Fibroblast of peridontal ligament (primary cell): ENCODE measurements around the gene SGPL1.

Experiments used
- DNase-seq: peaks from one replicate; pipeline ENCODE4 v3.0.0-alpha.2; 2010; ENCODE audit errors: extremely low read depth

The SGPL1 gene

DNA sequence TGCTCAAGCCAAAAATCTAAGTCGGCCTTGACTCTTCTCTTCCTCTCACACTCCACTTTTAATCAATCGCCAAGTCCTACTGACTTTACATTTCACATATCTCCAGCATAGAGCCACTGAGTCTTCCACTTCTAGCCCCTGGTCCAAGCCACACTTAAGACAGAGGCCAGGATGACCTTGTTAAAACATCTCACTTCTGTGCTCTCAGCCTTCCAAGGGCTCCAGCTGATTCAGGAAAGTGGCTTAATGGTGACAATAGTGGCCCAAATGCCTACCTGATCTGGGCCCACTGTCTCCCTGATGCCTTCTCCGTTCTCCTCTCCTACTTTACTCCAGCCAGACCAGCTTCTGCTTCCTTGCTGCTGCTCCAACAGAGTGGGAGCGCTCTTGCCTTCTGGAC lies 35.0 kb upstream of the SGPL1 start:
- no peak for DNase-seq

DNA sequence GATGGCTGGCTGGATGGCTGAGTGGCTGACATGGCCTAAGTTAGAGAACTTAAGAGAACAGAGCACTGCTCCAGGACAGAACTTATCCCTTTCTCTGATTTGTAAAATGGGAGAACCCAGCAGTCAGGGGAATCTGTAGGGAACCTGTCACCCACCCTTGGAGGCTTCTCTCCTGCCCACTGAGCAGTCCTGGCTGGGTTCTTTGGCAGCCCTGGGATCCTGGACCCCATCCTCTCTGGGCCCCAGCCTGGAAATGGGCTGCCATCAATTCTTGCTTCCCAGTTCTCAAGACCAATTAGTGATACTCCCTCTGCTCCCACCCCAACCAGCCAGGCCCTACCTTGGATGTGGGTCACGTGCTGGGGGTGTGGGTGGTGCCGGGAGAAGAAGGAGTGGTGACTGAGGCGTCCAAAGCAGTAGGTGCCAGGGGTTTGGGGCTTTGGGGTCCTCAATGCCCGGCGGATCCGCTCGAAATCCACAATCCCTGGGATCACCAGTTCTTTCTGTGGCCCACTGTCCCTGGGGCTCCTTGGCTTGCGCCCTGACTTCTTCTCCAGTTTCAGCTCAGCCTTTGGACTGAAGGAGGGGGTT lies 34.2 kb upstream of the SGPL1 start:
- DNase-seq, result no peak

DNA sequence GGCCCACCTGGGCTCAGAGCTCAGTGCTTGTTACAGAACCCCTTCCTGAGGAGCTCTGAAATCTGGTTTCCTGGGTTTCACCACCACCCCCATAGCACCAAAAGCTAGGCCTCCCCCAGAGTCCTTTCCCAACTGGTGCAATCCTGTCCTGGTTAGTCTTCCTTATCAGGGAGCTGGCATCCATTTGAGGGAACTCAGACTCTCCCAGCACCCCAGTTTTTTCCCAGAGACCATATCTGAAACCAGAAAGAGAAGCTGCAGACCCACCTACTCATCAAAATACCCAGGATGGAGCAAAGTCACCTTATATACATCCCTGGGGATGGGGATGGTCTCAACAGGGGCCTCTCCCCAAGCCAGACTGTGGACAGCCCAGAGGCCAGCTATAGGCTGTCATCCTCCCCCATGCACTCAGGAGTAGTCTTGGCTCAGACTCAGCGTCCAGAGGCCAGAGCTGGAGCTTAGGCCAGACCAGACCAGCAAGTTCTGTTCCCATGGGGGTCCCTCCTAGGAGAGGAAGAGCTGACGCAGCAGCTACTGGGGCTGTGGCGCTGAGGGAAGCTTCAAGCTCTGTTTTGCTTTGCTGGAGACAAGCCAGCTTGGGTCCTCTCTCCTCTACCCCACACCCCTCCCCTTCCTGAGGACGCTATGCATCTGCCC lies 33.5 kb upstream of the SGPL1 start:
- DNase-seq, result no peak

DNA sequence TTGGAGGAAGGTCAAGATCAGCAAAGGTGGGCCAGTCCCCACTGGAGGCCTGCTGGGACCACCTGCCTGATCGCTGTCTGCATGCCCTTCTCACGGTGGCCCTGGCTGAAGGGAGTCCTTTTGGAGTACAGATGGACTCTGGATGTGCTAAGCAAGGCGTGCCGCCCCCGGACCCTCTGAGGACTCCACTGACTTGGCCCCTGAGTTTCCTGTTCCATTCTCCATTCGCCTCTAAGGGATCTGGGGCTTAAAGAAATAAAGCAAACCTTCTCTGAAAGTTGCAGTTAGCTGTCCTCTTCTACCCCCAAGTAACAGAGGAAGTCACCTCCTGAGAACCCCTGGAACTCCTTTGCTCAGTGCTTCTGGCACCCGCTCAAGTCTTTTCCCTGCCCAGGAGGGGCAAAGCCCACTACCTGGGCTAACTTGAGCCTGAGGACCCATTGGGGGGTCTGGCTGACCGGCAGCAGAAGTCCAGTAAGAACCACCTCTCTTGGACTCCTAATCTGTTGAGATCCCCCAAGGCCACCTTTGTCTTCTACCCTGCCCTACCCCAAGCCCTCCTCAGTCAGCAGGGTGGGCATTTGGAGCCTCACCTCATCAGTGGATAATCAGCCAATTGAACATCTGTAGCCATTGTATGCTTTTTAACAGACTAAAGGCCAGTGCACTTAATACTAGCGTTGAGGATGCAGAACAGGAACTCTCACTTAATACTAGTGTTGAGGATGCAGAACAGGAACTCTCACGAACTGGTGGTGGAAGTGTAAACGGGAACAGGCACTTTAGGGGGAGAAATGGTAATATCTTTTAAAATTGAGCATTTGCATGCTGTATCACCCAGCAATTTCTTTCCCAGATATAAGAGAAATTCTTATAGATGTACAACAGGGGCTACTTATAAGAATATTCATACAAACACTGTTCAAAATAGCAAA lies 32.7 kb upstream of the SGPL1 start:
- no peak for DNase-seq

DNA sequence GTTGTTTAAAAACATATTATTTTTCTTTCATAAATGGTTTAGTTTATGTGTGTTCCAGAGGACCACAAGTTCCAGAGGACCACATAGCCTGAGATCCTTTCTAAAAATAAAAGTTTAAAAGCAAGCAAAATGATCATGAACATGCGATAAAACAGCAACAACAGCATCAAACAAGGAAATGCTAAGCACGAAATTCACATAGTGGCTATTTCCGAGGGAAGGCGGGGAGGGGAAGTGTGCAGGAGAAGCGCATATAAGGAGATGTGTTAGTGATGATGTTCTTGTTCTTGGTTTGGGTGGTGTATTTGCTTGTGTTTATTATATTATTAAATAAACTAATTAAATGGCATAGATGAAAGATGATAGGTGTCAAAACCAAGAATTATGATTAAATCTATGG lies 31.7 kb upstream of the SGPL1 start:
- no peak for DNase-seq

GRCh38 chr10:70784471-70784870 lies 31.3 kb upstream of the SGPL1 start:
- no peak for DNase-seq

DNA sequence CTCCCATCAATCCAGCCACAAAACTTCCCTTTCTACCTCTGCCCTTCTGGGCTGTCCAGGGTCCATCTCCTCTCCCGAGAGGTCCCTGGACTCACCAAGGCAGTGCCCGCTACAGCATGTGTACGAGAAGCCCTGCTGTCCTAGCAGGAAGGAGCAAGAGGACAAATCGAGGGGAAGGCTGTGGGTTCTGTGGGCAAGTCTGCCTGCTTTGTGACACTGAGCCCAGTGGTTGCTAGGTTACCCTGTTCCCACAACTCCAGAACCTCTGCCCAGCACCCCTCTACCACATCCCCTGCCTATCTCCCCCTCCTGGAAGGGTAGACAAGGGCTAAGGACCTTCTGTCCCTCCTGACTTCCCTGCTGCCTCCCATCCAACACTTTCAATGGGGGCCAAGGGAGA lies 30.6 kb upstream of the SGPL1 start, which contains the start of gene TBATA:
TSS of gene TBATA (minus strand) at position 188 of the 400 bp plus-strand sequence. CDS start 1,998 bp downstream, outside the sequence.
- DNase-seq, result no peak

DNA sequence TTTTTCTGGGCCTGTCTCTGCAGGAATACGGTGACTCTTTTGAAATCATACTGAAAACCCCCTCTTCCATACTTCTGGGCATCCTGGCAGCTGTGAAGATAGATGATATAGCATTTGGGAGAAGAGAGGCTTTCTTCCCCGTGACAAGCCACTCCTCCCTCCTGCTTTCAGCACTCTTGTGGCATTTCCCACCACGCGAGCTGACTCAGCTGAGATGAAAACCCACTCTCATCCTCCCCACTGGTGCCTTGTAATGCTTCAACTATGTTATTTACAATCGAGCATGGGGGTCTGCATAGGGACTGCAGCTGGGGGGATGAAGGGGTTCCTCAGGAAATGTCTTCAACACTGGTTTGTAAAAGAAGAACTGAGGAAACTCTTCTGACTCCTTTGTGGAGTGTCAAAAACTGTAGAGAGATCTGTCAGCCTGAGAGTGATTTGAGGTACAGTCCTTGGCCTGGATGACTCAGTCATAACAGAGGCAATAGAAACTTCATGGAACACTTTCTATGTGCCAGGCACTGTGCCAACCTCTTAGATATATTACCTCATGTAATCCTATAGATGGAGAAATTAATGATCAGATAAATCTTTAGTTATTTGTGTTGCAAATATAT lies 28.8 kb upstream of the SGPL1 start:
- DNase-seq, result peak; percentile 51

- DNase-seq, result no peak
Observed at GRCh38 chr10:70791386-70792039, 24.2 kb upstream of the SGPL1 start.

GRCh38 chr10:70795613-70796012 lies 20.1 kb upstream of the SGPL1 start:
- no peak for DNase-seq

DNA sequence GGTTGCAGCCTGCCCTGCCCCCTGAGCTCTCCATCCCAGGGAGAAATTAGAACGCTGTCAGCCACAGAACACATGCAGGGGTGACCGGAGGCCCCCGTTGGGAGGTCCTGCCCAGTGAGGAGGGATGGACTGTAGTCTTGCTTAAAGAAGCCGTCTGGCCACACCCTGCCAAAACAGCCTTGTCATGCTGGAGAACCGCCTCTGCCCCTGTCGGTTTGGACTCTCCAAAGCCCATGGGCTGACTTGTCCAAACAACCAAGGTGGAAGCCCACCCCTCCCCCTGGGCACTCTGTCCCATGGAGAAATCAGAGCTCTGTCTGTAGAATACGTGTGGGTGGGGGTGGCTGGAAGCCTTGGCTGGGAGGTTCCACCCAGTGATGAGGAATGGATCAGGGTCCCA lies 17.9 kb upstream of the SGPL1 start:
- no peak for DNase-seq

DNA sequence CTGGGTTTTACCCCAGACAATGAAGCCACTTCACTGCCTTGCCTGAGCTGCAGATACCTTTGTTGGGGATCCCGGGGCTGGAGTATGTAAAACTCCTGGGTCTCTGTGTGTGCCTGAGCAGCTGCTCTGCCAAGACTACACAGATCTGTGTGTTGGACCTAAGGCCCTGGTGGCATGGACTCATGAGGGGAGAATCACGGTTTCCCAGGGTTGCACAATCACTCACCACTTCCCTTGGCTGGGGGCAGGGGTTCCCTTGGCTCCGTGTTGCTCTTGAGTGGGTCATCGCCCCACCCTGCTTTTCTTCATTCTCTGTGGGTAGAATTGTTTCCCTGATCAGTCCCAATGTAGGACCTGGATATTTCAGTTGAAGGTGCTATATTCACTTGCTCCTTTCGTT lies 16.6 kb upstream of the SGPL1 start:
- DNase-seq, result no peak

GRCh38 chr10:70801854-70802253 lies 13.9 kb upstream of the SGPL1 start:
- no peak for DNase-seq

DNA sequence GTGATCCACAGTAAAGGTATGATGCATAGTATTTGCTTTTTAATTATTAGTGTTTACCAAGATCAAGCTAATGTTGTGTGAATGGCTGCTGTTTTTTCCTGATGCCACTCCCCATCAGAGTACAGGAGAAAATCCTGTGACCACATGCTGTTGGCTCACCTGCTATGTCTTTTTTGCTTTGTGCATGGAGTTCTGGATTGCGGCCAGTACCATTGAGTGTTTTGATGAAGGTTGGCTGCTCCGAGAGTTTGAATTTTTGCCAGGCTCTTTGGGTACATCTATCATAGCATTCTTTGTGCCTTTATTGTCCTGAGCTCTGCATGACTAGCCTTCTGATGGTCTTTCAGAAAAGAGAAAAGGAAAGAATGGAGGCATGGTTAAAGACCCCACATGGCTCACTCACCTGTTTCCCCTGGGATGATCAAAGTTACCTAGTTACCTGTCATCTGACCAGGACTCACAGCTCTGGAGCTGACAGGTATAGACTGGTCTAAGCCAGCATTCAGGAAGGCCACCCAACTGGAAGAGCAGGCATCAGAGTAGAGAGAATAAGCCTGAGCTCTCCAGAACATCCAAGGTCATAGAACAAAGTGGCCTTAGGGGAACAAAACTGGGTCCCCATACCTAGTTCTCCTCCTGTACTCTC lies 11.8 kb upstream of the SGPL1 start:
- DNase-seq, result no peak

DNA sequence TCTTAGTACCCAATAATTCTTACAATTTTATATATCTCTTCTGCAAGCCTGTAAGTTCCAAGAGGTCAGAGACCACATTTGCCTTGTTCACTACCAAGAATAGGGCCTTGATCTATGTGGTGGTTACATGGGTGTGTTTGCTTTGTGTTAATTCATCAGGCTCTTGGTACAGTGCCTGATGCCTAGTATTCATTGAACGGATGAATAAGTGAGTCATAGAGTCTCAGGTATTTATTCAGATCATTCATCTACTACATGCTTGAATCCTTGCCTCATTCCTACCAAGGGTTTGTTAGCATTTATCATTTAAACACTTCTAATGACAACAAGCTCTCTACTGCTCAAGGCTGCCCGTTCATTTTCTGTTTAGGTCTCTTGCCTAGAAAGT lies 11.3 kb upstream of the SGPL1 start:
- DNase-seq, result no peak

GRCh38 chr10:70805619-70806215 lies 10.0 kb upstream of the SGPL1 start:
- no peak for DNase-seq

GRCh38 chr10:70806841-70807240 lies 8.9 kb upstream of the SGPL1 start:
- no peak for DNase-seq

DNA sequence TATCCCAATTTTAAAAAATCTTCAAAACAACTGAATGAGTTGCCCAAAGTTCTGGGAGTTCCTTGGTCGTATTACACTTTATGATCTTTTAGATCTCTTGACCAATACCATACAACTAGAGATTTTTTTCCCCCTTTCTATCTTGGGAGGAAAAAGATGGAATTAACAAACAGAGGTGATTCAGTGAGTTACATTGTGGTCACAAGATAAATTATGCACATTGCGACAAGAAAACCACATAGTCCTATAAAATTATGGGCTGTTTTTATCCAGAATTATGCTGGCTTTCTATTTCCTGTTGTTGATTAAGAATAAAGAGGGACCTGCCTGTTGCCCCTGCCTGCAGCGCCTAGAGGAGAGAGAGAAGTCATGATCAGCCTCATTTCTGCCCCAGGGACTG lies 8.2 kb upstream of the SGPL1 start:
- DNase-seq, result no peak

DNA sequence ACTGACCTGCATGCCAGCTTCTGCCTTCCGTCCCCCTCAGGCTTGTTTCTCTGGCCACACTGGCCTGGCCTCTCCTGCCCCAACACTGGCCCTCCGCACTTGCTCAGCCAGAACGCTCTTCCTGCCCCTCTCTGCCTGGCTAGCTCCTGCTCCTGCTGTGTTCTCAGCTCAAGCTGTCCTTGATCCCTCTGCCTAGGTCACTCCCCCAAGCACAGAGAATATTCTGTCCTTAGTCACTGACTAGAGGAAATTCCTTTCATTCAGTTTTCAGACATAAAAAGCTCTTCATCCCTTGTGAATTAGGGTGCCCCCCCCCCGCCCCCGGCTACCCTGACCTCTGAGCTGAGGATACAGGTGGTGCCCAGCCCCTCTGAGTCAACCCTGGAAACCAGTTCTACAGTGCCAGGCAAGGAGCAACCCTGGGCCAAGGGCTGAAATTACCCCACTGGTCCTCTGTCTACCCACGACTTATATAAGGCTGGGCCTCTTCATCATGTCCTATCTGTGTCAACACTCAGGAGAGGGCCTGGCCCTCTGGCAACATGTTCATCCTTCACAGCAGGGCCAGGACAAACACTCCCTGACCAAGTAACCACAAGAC lies 6.6 kb upstream of the SGPL1 start:
- DNase-seq, result no peak

DNA sequence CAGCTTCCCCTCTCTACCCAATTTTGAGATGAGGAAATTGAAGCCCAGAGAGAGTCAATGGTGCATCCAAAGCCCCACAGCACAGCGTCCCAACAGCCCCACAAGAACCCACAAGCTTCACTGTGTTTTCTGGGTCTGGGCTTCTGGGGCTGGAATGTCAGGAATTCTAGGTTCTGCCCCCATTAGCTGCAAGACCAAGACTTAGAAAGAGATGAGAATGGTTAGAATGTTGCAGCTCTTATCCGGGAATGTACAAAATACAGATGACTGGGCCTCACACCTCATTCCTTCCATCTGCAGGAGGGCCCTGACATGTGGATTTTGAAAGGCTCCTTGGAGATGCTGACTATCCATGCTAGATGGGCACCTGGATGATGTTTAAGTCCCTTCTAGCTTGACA lies 6.0 kb upstream of the SGPL1 start:
- DNase-seq, result no peak

DNA sequence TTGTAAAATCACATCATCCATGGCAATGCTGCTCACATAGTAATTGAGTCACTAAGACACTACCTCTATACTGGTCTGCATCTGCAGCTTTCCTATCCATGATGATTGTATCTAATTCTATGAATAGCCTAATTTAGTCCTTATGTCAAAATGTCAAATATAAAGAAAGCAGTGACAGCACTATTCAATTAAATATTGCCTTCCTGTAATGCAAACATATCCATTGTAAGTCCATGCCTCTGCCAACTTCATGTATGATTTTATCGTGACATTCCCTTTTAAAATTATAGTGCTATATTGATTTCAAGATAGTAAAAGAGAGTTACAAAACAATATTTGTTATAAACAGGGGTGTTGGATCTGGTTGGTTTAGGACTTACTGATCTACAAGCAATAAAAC lies 4.8 kb upstream of the SGPL1 start:
- no peak for DNase-seq
